HG02840 (cell line): ENCODE measurements around the gene BHLHE23.

Experiments
- ATAC-seq: cut with Tn5 transposase; IDR thresholded peaks from one replicate; pipeline ENCODE4 v1.9.1; 2021; ENCODE audit warnings: mild to moderate bottlenecking, moderate library complexity, moderate number of reproducible peaks; ENCODE audit not compliant: unreplicated experiment, low FRiP score

The BHLHE23 gene

GRCh38 chr20:62975812-62976508 lies 30.8 kb downstream of the BHLHE23 start:
- no peak for ATAC-seq

- no peak for ATAC-seq
Measured at GRCh38 chr20:62975251-62975760, 31.5 kb downstream of the BHLHE23 start.

- no peak for ATAC-seq
Measured at GRCh38 chr20:62972845-62973745, 33.7 kb downstream of the BHLHE23 start.

- ATAC-seq, result no peak
Measured at GRCh38 chr20:62971950-62972844, 34.6 kb downstream of the BHLHE23 start.

- ATAC-seq, result no peak
Measured at GRCh38 chr20:62971211-62971949, 35.4 kb downstream of the BHLHE23 start.

GRCh38 chr20:62970307-62971210 lies 36.2 kb downstream of the BHLHE23 start:
- ATAC-seq, result no peak

GRCh38 chr20:62969939-62970306 lies 36.8 kb downstream of the BHLHE23 start:
- ATAC-seq, result no peak

- no peak for ATAC-seq
Measured at GRCh38 chr20:62969179-62969760, 37.5 kb downstream of the BHLHE23 start.

- no peak for ATAC-seq
Measured at GRCh38 chr20:62968378-62969178, 38.2 kb downstream of the BHLHE23 start.

GRCh38 chr20:62967628-62968351 lies 39.0 kb downstream of the BHLHE23 start:
- no peak for ATAC-seq

- no peak for ATAC-seq
Measured at GRCh38 chr20:62967149-62967501, 39.6 kb downstream of the BHLHE23 start.

GRCh38 chr20:62966212-62967148 lies 40.3 kb downstream of the BHLHE23 start:
- ATAC-seq, result no peak

- no peak for ATAC-seq
Measured at GRCh38 chr20:62965363-62965771, 41.4 kb downstream of the BHLHE23 start.

- ATAC-seq, result no peak
Measured at GRCh38 chr20:62964700-62965099, 42.1 kb downstream of the BHLHE23 start.

- ATAC-seq, result no peak
Measured at GRCh38 chr20:62963614-62964397, 43.0 kb downstream of the BHLHE23 start.
